Osteoblast (primary cell): ENCODE measurements around the gene ECD. TPM values are rescaled to one million over a fixed set of nuclear protein-coding genes. Genes with fewer than 3 reads are reported as not detected.
A peak's percentile ranks its signal among the peaks of the same experiment; 100 is the strongest.

ENCODE experiments used
- DNase-seq: peaks from one replicate; pipeline ENCODE4 v3.0.0; 2011; ENCODE audit warnings: low spot score, mixed read lengths; ENCODE audit not compliant: insufficient read length; ENCODE audit errors: missing footprints
- H2AFZ ChIP-seq: 2 replicates; pipeline ENCODE4 v1.6.0; 2011; ENCODE audit warnings: mild to moderate bottlenecking, low read length
- H3K27ac ChIP-seq: 2 replicates; pipeline ENCODE4 v1.5.1; 2011; ENCODE audit warnings: mild to moderate bottlenecking, low read depth, low read length, moderate library complexity
- H3K27me3 ChIP-seq: 2 replicates; pipeline ENCODE4 v1.6.0; 2012; ENCODE audit warnings: mild to moderate bottlenecking, control low read depth, inconsistent platforms, low read length, moderate library complexity; ENCODE audit not compliant: insufficient read depth
- H3K36me3 ChIP-seq: 2 replicates; pipeline ENCODE4 v1.5.1; 2011; ENCODE audit warnings: mild to moderate bottlenecking, low read length, control low read depth, moderate library complexity; ENCODE audit not compliant: insufficient read depth
- H3K4me1 ChIP-seq: 2 replicates; pipeline ENCODE4 v1.5.1; 2011; ENCODE audit warnings: mild to moderate bottlenecking, low read length, control low read depth, moderate library complexity; ENCODE audit not compliant: insufficient read depth
- H3K4me2 ChIP-seq: 2 replicates; pipeline ENCODE4 v1.6.0; 2011; ENCODE audit warnings: mild to moderate bottlenecking, low read length; ENCODE audit not compliant: insufficient read depth
- H3K4me3 ChIP-seq: fragments of 200-600 bp; sonication (generic); 3 replicates; pipeline ENCODE4 v1.5.1; 2012; ENCODE audit warnings: mild to moderate bottlenecking, low read length, inconsistent platforms; ENCODE audit not compliant: insufficient read depth
- H3K79me2 ChIP-seq: 2 replicates; pipeline ENCODE4 v1.6.0; 2012; ENCODE audit warnings: mild to moderate bottlenecking, low read length, control low read depth, inconsistent platforms; ENCODE audit not compliant: insufficient read depth
- H3K9me3 ChIP-seq: 2 replicates; pipeline ENCODE4 v1.5.1; 2011; ENCODE audit warnings: low read depth, low read length, control low read depth
- H4K20me1 ChIP-seq: 2 replicates; pipeline ENCODE4 v1.6.0; 2012; ENCODE audit warnings: mild to moderate bottlenecking, low read length, control low read depth; ENCODE audit not compliant: insufficient read depth
- CTCF ChIP-seq: IDR thresholded peaks from 2 replicates; pipeline ENCODE4 v1.5.1; 2011; ENCODE audit warnings: mild to moderate bottlenecking, low read depth, low read length, moderate library complexity; ENCODE audit errors: extremely low read depth
- small RNA-seq: library from RNA; depleted of rRNA; stranded (forward); fragments of <200 nt; gene quantifications from one replicate; pipeline ENCODE3, GENCODE V24; 2012
- total RNA-seq: library from RNA; depleted of rRNA; stranded (reverse); fragments of >200 nt; gene quantifications from 2 replicates; pipeline ENCODE4 v1.2.3, GENCODE V29; 2012

The ECD gene
- total RNA-seq, 1 donor, result 35.5 TPM

- H3K27me3 ChIP-seq, result no peaks in the 10 kb centered on the region
- no peak overlapping the region for H3K27ac ChIP-seq
- no peak for DNase-seq
- H3K9me3 ChIP-seq, result no peaks in the 10 kb centered on the region
- peaks cover 24% of the 10 kb centered on the region for H3K4me1 ChIP-seq
- no peak overlapping the region for H3K4me2 ChIP-seq
- no peaks in the 10 kb centered on the region for H3K36me3 ChIP-seq
- H3K79me2 ChIP-seq, result peaks cover 83% of the 10 kb centered on the region
- peaks cover 2% of the 10 kb centered on the region for H4K20me1 ChIP-seq
- H2AFZ ChIP-seq, result no peak overlapping the region
- no peak overlapping the region for H3K4me3 ChIP-seq
- TF ChIP-seq CTCF, result no peak
These were observed 81.0 kb downstream of the ECD start for GRCh38 chr10:73086816-73087215.

- H3K4me2 ChIP-seq, result no peak overlapping the region
- H2AFZ ChIP-seq, result no peak overlapping the region
- peaks cover 2% of the 10 kb centered on the region for H4K20me1 ChIP-seq
- no peak overlapping the region for H3K4me3 ChIP-seq
- no peak for TF ChIP-seq CTCF
- H3K9me3 ChIP-seq, result no peaks in the 10 kb centered on the region
- H3K27me3 ChIP-seq, result no peaks in the 10 kb centered on the region
- no peaks in the 10 kb centered on the region for H3K36me3 ChIP-seq
- DNase-seq, result no peak
- H3K4me1 ChIP-seq, result peaks cover 24% of the 10 kb centered on the region
- no peak overlapping the region for H3K27ac ChIP-seq
- peaks cover 79% of the 10 kb centered on the region for H3K79me2 ChIP-seq
These were observed 83.6 kb downstream of the ECD start for GRCh38 chr10:73084209-73084608.

Small RNA genes within 50 kb of the gene (small RNA-seq; reads per million reads assigned to genes)
- not detected for gene RF00019
- 788 reads per million, percentile 99 among the genes with 10 or more reads in this experiment for gene SNORA11F

Other genes with a start within 250 kb of the ECD start
- gene PLA2G12B, start 213.2 kb downstream of the ECD start, total RNA-seq, result not detected in 2 replicates
- gene P4HA1, start 71.1 kb downstream of the ECD start, total RNA-seq, result 143 and 220 TPM in 2 replicates
- gene NUDT13, start 57.6 kb downstream of the ECD start, total RNA-seq, result 1.8 and 2.1 TPM in 2 replicates
- 30.1 and 33.7 TPM in 2 replicates for gene FAM149B1, start 111 bp upstream of the ECD start, total RNA-seq
- gene DNAJC9, start 79.2 kb upstream of the ECD start, total RNA-seq, result 14.7 and 18.8 TPM in 2 replicates
- gene MRPS16, start 84.6 kb upstream of the ECD start, total RNA-seq, result 78.7 and 80.7 TPM in 2 replicates
- 1.1 and 1.2 TPM in 2 replicates for gene CFAP70, start 190.9 kb upstream of the ECD start, total RNA-seq
- gene ANXA7, start 246.1 kb upstream of the ECD start, total RNA-seq, result 143 and 158 TPM in 2 replicates